ENCODE measurements around the gene OR2W1. TPM values are rescaled to one million over a fixed set of nuclear protein-coding genes. Genes with fewer than 3 reads are reported as not detected.

Gene OR2W1
- total RNA-seq, 2 donors from 2014 or later, result not detected

- H3K27me3 ChIP-seq, result peaks cover 0 to 7% of the 10 kb centered on the region in 2 donors
- ATAC-seq (peak; percentile 87), DNase-seq (peak; percentile 78 to 87 (median 84))
- intact Hi-C loops (cut with DNase I), result loop anchor here (5.0 kb wide), 2 partner anchors 179 to 329 kb away; no protein-coding TSS in a partner anchor
- TF ChIP-seq CTCF (IDR thresholded peaks at IDR 0.05) (peak; percentile 26 to 87 (median 81)), POLR2A (IDR thresholded peaks at IDR 0.05) (no peak)
- 1 to 2% methylated on average over 33 to 41 of the region's 41 CpGs for WGBS, 2 donors
- H3K27ac ChIP-seq, result no peak overlapping the region
- H3K4me3 ChIP-seq, result peak overlapping the region in 1 of 2 donors; percentile 24
- H3K36me3 ChIP-seq (replicated peaks in 1 of 2; ENCODE audit: insufficient read depth in 1 of 2, low read depth in 2 of 2), result no peaks in the 10 kb centered on the region
- H3K4me1 ChIP-seq, result peaks cover 10% of the 10 kb centered on the region
- no peaks in the 10 kb centered on the region for H3K9me3 ChIP-seq
Measured at GRCh38 chr6:29016559-29017427, 28.2 kb downstream of the OR2W1 start.

- intact Hi-C loops (cut with DNase I), result loop anchor here (5.0 kb wide), 2 partner anchors 178 to 328 kb away; no protein-coding TSS in a partner anchor
- Histone ChIP-seq H3K4me1 (peaks cover 10% of the 10 kb centered on the region), H3K27ac (no peak overlapping the region), H3K27me3 (peaks cover 0 to 7% of the 10 kb centered on the region in 2 donors), H3K36me3 (replicated peaks in 1 of 2; ENCODE audit: insufficient read depth in 1 of 2, low read depth in 2 of 2) (no peaks in the 10 kb centered on the region), H3K4me3 (no peak overlapping the region), H3K9me3 (no peaks in the 10 kb centered on the region)
- no peak for DNase-seq
- ATAC-seq, result no peak
- no peak for TF ChIP-seq CTCF (IDR thresholded peaks at IDR 0.05)
- TF ChIP-seq POLR2A (IDR thresholded peaks at IDR 0.05), result no peak
- WGBS, 2 donors, result 53 to 64% methylated on average over 28 to 76 of the region's 79 CpGs
Measured at GRCh38 chr6:29014729-29015608, 30.0 kb downstream of the OR2W1 start.

- no peak overlapping the region for H3K27ac ChIP-seq
- intact Hi-C loops (cut with DNase I), result no loop called here
Measured at GRCh38 chr6:29011276-29011734, 33.7 kb downstream of the OR2W1 start.

GRCh38 chr6:29009358-29009757 lies 35.6 kb downstream of the OR2W1 start:
- H3K27me3 ChIP-seq, result peaks cover 0 to 3% of the 10 kb centered on the region in 2 donors
- no peak for DNase-seq
- intact Hi-C loops (cut with DNase I), result no loop called here
- H3K9me3 ChIP-seq, result no peaks in the 10 kb centered on the region
- TF ChIP-seq CTCF (IDR thresholded peaks at IDR 0.05), result no peak
- TF ChIP-seq POLR2A (IDR thresholded peaks at IDR 0.05), result no peak
- no peak overlapping the region for H3K27ac ChIP-seq
- peaks cover 8% of the 10 kb centered on the region for H3K4me1 ChIP-seq
- no peak overlapping the region for H3K4me3 ChIP-seq
- 11 to 14% methylated on average over 1 of the region's 1 CpG for WGBS, 2 donors
- H3K36me3 ChIP-seq (replicated peaks in 1 of 2; ENCODE audit: insufficient read depth in 1 of 2, low read depth in 2 of 2), result no peaks in the 10 kb centered on the region
- no peak for ATAC-seq

More at GRCh38 chr6:29011276-29011734, 33.7 kb downstream of the OR2W1 start:
- Histone ChIP-seq H3K4me1 (peaks cover 1% of the 10 kb centered on the region), H3K36me3 (replicated peaks in 1 of 2; ENCODE audit: insufficient read depth in 1 of 2, low read depth in 2 of 2) (no peaks in the 10 kb centered on the region), H3K4me3 (no peak overlapping the region), H3K9me3 (no peaks in the 10 kb centered on the region), H3K27me3 (peaks cover 0 to 9% of the 10 kb centered on the region in 2 donors)
- WGBS, 2 donors, result 1 to 8% methylated on average over 20 to 30 of the region's 30 CpGs
- DNase-seq, result peak; percentile 34 to 45 (median 37)
- ATAC-seq, result peak; percentile 47
- no peak for TF ChIP-seq POLR2A (IDR thresholded peaks at IDR 0.05)
- no peak for TF ChIP-seq CTCF (IDR thresholded peaks at IDR 0.05)
